C4-2B (cell line): Measurements from ENCODE around the gene TRIM49.
"Not testable (repeated sequence)": the region's sequence is repeated elsewhere in the genome, so short reads cannot be mapped to it uniquely, and the experiment has no call there.

Source experiments
- CTCF ChIP-seq: fragments of 450-650 bp; conservative IDR thresholded peaks from 2 replicates; pipeline ENCODE4 v1.5.1; 2017; ENCODE audit warnings: mild to moderate bottlenecking
- ZFX ChIP-seq: fragments of 450-650 bp; IDR thresholded peaks from 2 replicates; pipeline ENCODE4 v1.6.1; 2017

- TF ChIP-seq CTCF, ZFX: not testable (repeated sequence)
Measured at GRCh38 chr11:89808475-89808874, at the start of gene TRIM49.
